GM23338 (cell line): ENCODE data around the gene KCNQ1OT1. TPM values are rescaled to one million over a fixed set of nuclear protein-coding genes. Genes with fewer than 3 reads are reported as not detected.

Experiments used
- ATAC-seq: fragments of 200-7000 bp; cut with Tn5 transposase; 3 replicates; pipeline ENCODE4 v1.9.1; 2020
- DNase-seq: peaks from one replicate; pipeline ENCODE4 v3.0.0-alpha.2; 2015; ENCODE audit warnings: low spot score
- H2AFZ ChIP-seq: fragments of 200-600 bp; sonication (generic); 2 replicates; pipeline ENCODE4 v1.8.0; 2016; ENCODE audit warnings: antibody characterized with exemption, mild to moderate bottlenecking, moderate library complexity
- H3F3A ChIP-seq: fragments of 200-600 bp; sonication (generic); replicated peaks from 2 replicates; pipeline ENCODE4 v1.8.0; 2017; ENCODE audit warnings: antibody characterized with exemption, mixed run types, low read depth
- H3K27ac ChIP-seq: fragments of 200-600 bp; sonication (generic); 2 replicates; pipeline ENCODE4 v1.6.1; 2016; ENCODE audit warnings: low read depth
- H3K27me3 ChIP-seq: fragments of 200-600 bp; sonication (generic); 2 replicates; pipeline ENCODE4 v1.8.0; 2016; ENCODE audit warnings: mild to moderate bottlenecking, mixed run types, moderate library complexity; ENCODE audit not compliant: insufficient read depth
- H3K36me3 ChIP-seq: fragments of 200-600 bp; sonication (generic); 2 replicates; pipeline ENCODE4 v1.8.0; 2016; ENCODE audit warnings: mild to moderate bottlenecking; ENCODE audit not compliant: insufficient read depth
- H3K4me1 ChIP-seq: fragments of 200-600 bp; sonication (generic); 2 replicates; pipeline ENCODE4 v1.8.0; 2016; ENCODE audit warnings: mild to moderate bottlenecking, moderate library complexity; ENCODE audit not compliant: insufficient read depth
- H3K4me2 ChIP-seq: fragments of 200-600 bp; sonication (generic); 2 replicates; pipeline ENCODE4 v1.7.1; 2017; ENCODE audit warnings: mixed run types
- H3K4me3 ChIP-seq: fragments of 200-600 bp; sonication (generic); 2 replicates; pipeline ENCODE4 v1.6.1; 2016; ENCODE audit warnings: mixed run types
- H3K79me2 ChIP-seq: fragments of 200-600 bp; sonication (generic); replicated peaks from 2 replicates; pipeline ENCODE4 v1.8.0; 2017; ENCODE audit warnings: mild to moderate bottlenecking; ENCODE audit not compliant: insufficient read depth
- H3K9me2 ChIP-seq: fragments of 200-600 bp; sonication (generic); 2 replicates; pipeline ENCODE4 v1.8.0; 2017; ENCODE audit not compliant: insufficient read depth
- H4K20me1 ChIP-seq: fragments of 200-600 bp; sonication (generic); replicated peaks from 2 replicates; pipeline ENCODE4 v1.8.0; 2017; ENCODE audit warnings: mild to moderate bottlenecking; ENCODE audit not compliant: insufficient read depth
- H3K27ac Mint-ChIP-seq: 2 replicates; pipeline ENCODE4 v1.8.0; 2020; ENCODE audit warnings: inconsistent platforms, mild to moderate bottlenecking, moderate library complexity, mixed read lengths
- H3K27me3 Mint-ChIP-seq: 3 replicates; pipeline ENCODE4 v1.8.0; 2022; ENCODE audit warnings: low read depth, mild to moderate bottlenecking, moderate library complexity, mixed read lengths, inconsistent platforms; ENCODE audit not compliant: insufficient read depth, poor library complexity
- H3K36me3 Mint-ChIP-seq: 3 replicates; pipeline ENCODE4 v1.8.0; 2021; ENCODE audit warnings: low read depth, mild to moderate bottlenecking, inconsistent platforms, moderate library complexity, mixed read lengths
- H3K4me1 Mint-ChIP-seq: 3 replicates; pipeline ENCODE4 v1.8.0; 2020; ENCODE audit warnings: mild to moderate bottlenecking, inconsistent platforms, mixed read lengths
- H3K4me3 Mint-ChIP-seq: 3 replicates; pipeline ENCODE4 v1.8.0; 2021; ENCODE audit warnings: moderate library complexity, mild to moderate bottlenecking, inconsistent platforms, mixed read lengths
- H3K9me3 Mint-ChIP-seq: 3 replicates; pipeline ENCODE4 v1.8.0; 2020; ENCODE audit warnings: moderate library complexity, mild to moderate bottlenecking, inconsistent platforms, mixed read lengths
- CREB1 ChIP-seq: fragments of 250-450 bp; sonication (Bioruptor Pico); IDR thresholded peaks from 2 replicates; pipeline ENCODE4 v1.5.0; 2020; ENCODE audit warnings: low read depth, mild to moderate bottlenecking, moderate library complexity
- EZH2 ChIP-seq: fragments of 200-600 bp; sonication (generic); IDR thresholded peaks from one replicate; pipeline ENCODE4 v1.8.0; 2017; ENCODE audit warnings: antibody characterized with exemption, mild to moderate bottlenecking, low read depth; ENCODE audit not compliant: unreplicated experiment
- EZH2phosphoT487 ChIP-seq: fragments of 200-600 bp; sonication (generic); IDR thresholded peaks from one replicate; pipeline ENCODE4 v1.8.1; 2018; ENCODE audit warnings: antibody characterized with exemption; ENCODE audit not compliant: unreplicated experiment
- POLR2AphosphoS5 ChIP-seq: IDR thresholded peaks from 2 replicates; pipeline ENCODE4 v1.6.1; 2016; ENCODE audit warnings: antibody characterized with exemption, low read depth
- ZNF114 ChIP-seq: fragments of 250-450 bp; sonication (Bioruptor Pico); IDR thresholded peaks from 2 replicates; pipeline ENCODE4 v1.5.0; 2020; ENCODE audit warnings: mild to moderate bottlenecking, moderate library complexity
- polyA plus RNA-seq: library from polyadenylated mRNA; unstranded; fragments of >200 nt; fragmentation: Nextera tagmentation; extraction: Ambion mirVana; gene quantifications from 2 replicates; pipeline ENCODE4 v1.2.1, GENCODE V29; 2016
- total RNA-seq: library from RNA; depleted of rRNA; stranded (reverse); fragments of >200 nt; shearing (Covaris generic); gene quantifications from 2 replicates; pipeline ENCODE4 v1.2.3, GENCODE V29; 2014
- TF ChIP-seq, protein P1 (sequence below): fragments of 250-450 bp; sonication (Bioruptor Pico); IDR thresholded peaks from 2 replicates; pipeline ENCODE4 v1.5.0; 2020; ENCODE audit warnings: mild to moderate bottlenecking, moderate library complexity
- TF ChIP-seq, protein P2 (sequence below): IDR thresholded peaks from 2 replicates; pipeline ENCODE4 v1.6.1; 2016; ENCODE audit warnings: antibody characterized with exemption
- TF ChIP-seq, protein P3 (sequence below): IDR thresholded peaks from one replicate; pipeline ENCODE4 v1.6.1; 2018; ENCODE audit warnings: antibody characterized with exemption; ENCODE audit not compliant: unreplicated experiment

The KCNQ1OT1 gene
- total and polyA plus RNA-seq, 2 experiments from 2014 or later, result 1.5 to 4.2 TPM

DNA sequence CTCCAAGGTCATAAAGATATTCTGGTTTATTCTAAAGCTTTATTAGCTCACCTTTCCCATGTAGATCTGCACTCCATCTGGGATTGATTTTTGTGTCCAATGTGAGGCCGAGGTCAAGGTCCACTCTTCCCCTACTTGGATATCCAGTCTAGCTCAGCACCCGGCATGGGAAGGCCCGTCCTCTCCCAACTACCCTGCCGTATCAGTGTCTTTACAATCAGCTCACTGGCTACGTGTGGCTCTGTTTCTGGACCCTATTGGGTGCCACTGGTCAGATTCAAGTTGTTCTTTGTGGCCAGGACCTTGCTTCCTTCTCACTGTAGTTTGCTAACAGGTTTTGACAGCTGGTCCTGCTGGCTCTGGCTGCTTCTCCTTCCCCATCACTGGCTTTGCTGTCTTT, 30.9 kb downstream of the KCNQ1OT1 start (continued):
- TF ChIP-seq, protein P1, sequence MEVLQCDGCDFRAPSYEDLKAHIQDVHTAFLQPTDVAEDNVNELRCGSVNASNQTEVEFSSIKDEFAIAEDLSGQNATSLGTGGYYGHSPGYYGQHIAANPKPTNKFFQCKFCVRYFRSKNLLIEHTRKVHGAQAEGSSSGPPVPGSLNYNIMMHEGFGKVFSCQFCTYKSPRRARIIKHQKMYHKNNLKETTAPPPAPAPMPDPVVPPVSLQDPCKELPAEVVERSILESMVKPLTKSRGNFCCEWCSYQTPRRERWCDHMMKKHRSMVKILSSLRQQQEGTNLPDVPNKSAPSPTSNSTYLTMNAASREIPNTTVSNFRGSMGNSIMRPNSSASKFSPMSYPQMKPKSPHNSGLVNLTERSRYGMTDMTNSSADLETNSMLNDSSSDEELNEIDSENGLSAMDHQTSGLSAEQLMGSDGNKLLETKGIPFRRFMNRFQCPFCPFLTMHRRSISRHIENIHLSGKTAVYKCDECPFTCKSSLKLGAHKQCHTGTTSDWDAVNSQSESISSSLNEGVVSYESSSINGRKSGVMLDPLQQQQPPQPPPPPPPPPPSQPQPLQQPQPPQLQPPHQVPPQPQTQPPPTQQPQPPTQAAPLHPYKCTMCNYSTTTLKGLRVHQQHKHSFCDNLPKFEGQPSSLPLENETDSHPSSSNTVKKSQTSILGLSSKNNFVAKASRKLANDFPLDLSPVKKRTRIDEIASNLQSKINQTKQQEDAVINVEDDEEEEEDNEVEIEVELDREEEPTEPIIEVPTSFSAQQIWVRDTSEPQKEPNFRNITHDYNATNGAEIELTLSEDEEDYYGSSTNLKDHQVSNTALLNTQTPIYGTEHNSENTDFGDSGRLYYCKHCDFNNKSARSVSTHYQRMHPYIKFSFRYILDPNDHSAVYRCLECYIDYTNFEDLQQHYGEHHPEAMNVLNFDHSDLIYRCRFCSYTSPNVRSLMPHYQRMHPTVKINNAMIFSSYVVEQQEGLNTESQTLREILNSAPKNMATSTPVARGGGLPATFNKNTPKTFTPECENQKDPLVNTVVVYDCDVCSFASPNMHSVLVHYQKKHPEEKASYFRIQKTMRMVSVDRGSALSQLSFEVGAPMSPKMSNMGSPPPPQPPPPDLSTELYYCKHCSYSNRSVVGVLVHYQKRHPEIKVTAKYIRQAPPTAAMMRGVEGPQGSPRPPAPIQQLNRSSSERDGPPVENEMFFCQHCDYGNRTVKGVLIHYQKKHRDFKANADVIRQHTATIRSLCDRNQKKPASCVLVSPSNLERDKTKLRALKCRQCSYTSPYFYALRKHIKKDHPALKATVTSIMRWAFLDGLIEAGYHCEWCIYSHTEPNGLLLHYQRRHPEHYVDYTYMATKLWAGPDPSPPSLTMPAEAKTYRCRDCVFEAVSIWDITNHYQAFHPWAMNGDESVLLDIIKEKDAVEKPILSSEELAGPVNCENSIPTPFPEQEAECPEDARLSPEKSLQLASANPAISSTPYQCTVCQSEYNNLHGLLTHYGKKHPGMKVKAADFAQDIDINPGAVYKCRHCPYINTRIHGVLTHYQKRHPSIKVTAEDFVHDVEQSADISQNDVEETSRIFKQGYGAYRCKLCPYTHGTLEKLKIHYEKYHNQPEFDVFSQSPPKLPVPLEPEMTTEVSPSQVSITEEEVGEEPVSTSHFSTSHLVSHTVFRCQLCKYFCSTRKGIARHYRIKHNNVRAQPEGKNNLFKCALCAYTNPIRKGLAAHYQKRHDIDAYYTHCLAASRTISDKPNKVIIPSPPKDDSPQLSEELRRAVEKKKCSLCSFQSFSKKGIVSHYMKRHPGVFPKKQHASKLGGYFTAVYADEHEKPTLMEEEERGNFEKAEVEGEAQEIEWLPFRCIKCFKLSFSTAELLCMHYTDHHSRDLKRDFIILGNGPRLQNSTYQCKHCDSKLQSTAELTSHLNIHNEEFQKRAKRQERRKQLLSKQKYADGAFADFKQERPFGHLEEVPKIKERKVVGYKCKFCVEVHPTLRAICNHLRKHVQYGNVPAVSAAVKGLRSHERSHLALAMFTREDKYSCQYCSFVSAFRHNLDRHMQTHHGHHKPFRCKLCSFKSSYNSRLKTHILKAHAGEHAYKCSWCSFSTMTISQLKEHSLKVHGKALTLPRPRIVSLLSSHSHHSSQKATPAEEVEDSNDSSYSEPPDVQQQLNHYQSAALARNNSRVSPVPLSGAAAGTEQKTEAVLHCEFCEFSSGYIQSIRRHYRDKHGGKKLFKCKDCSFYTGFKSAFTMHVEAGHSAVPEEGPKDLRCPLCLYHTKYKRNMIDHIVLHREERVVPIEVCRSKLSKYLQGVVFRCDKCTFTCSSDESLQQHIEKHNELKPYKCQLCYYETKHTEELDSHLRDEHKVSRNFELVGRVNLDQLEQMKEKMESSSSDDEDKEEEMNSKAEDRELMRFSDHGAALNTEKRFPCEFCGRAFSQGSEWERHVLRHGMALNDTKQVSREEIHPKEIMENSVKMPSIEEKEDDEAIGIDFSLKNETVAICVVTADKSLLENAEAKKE (CRISPR knock-in tag), result no peak
- TF ChIP-seq EZH2, result no peak

DNA sequence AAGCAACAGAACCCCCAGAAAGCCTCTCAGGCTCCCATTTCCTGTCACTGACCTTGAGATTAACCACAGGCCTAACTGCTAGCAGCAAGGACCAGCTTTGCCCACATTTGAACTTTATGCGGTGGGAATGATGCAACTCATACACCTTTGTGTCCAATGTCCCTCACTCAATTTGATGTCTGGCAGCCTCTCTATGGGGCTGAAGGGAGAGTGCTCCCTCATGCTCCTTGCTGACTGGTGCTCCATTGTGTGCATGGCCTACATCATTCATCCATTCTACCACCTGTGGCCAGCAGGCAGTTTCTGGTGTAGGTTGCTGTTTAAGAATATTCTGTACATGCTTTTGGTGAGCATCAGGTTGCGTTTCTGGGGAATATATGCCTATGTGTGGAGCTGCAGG, 31.9 kb downstream of the KCNQ1OT1 start:
- no peaks in the 10 kb centered on the region for H3K27me3 ChIP-seq
- Mint-ChIP-seq H3K27me3 (peaks cover 14% of the 10 kb centered on the region), H3K4me3 (no peak overlapping the region), H3K36me3 (peaks cover 52% of the 10 kb centered on the region), H3K27ac (no peak overlapping the region), H3K9me3 (peaks cover 18% of the 10 kb centered on the region), H3K4me1 (no peaks in the 10 kb centered on the region)
- no peaks in the 10 kb centered on the region for H3K4me1 ChIP-seq
- no peaks in the 10 kb centered on the region for H3K79me2 ChIP-seq
- no peak for ATAC-seq
- H3K27ac ChIP-seq, result no peak overlapping the region
- H2AFZ ChIP-seq, result no peak overlapping the region
- H3K4me3 ChIP-seq, result no peak overlapping the region
- no peak for DNase-seq
- H3K4me2 ChIP-seq, result no peak overlapping the region
- no peaks in the 10 kb centered on the region for H3F3A ChIP-seq
- H3K36me3 ChIP-seq, result no peaks in the 10 kb centered on the region; the same call in 1 of the 2 replicates
- no peaks in the 10 kb centered on the region for H3K9me2 ChIP-seq
- H4K20me1 ChIP-seq, result peaks cover 14% of the 10 kb centered on the region
- no peak for TF ChIP-seq POLR2AphosphoS5
- no peak for TF ChIP-seq CREB1 (CRISPR knock-in tag)
- TF ChIP-seq, protein P2, sequence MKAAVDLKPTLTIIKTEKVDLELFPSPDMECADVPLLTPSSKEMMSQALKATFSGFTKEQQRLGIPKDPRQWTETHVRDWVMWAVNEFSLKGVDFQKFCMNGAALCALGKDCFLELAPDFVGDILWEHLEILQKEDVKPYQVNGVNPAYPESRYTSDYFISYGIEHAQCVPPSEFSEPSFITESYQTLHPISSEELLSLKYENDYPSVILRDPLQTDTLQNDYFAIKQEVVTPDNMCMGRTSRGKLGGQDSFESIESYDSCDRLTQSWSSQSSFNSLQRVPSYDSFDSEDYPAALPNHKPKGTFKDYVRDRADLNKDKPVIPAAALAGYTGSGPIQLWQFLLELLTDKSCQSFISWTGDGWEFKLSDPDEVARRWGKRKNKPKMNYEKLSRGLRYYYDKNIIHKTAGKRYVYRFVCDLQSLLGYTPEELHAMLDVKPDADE, result no peak
- no peak for TF ChIP-seq ZNF114
- TF ChIP-seq, protein P3, sequence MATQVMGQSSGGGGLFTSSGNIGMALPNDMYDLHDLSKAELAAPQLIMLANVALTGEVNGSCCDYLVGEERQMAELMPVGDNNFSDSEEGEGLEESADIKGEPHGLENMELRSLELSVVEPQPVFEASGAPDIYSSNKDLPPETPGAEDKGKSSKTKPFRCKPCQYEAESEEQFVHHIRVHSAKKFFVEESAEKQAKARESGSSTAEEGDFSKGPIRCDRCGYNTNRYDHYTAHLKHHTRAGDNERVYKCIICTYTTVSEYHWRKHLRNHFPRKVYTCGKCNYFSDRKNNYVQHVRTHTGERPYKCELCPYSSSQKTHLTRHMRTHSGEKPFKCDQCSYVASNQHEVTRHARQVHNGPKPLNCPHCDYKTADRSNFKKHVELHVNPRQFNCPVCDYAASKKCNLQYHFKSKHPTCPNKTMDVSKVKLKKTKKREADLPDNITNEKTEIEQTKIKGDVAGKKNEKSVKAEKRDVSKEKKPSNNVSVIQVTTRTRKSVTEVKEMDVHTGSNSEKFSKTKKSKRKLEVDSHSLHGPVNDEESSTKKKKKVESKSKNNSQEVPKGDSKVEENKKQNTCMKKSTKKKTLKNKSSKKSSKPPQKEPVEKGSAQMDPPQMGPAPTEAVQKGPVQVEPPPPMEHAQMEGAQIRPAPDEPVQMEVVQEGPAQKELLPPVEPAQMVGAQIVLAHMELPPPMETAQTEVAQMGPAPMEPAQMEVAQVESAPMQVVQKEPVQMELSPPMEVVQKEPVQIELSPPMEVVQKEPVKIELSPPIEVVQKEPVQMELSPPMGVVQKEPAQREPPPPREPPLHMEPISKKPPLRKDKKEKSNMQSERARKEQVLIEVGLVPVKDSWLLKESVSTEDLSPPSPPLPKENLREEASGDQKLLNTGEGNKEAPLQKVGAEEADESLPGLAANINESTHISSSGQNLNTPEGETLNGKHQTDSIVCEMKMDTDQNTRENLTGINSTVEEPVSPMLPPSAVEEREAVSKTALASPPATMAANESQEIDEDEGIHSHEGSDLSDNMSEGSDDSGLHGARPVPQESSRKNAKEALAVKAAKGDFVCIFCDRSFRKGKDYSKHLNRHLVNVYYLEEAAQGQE, result no peak
- TF ChIP-seq EZH2phosphoT487, result no peak
